Central memory CD4-positive, alpha-beta T cell (primary cell): ENCODE measurements around the gene TMEM245.

Experiments used
- DNase-seq: peaks from one replicate; pipeline ENCODE4 v3.0.0; 2022

TMEM245 gene

GRCh38 chr9:109100543-109101201, 19.1 kb downstream of the TMEM245 start:
- no peak for DNase-seq

DNA sequence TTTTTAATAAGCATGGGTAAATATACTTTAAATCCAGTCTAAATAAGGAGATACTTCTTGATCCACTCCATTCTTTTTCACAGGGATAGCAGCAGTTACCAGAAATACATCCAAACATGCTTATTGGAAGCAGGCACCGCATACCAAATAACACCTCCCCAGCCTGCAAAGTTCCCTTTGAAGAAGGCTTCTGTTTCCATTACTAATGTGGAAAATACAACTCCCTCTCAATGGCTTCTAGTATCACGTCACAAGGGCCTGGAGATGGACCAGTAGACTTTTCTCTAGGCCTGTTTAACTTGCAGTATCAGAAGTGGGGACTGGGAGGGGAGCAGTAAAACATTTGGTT, 20.8 kb downstream of the TMEM245 start:
- no peak for DNase-seq

- no peak for DNase-seq
These were observed 21.4 kb downstream of the TMEM245 start for GRCh38 chr9:109098171-109098959.

DNA sequence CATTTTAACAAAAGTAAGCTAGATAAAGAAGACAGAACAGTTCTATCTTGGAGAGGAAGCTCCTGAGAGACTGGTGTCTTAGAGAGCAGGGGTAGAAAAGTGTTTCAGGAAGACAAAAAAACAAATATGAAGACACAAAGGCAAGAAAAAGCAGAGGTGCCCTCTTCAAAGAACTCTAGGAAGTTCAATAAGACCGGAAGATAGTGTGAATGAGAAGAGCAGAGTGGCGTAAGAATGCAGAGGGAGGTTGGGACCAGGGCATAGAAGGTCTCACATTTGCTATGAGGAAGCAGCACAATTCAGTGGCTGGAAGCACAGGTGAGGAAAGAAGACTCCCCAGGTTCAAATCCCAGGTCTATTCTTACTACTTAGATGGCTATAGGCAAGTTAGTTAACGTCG, 22.6 kb downstream of the TMEM245 start:
- DNase-seq, result no peak

DNA sequence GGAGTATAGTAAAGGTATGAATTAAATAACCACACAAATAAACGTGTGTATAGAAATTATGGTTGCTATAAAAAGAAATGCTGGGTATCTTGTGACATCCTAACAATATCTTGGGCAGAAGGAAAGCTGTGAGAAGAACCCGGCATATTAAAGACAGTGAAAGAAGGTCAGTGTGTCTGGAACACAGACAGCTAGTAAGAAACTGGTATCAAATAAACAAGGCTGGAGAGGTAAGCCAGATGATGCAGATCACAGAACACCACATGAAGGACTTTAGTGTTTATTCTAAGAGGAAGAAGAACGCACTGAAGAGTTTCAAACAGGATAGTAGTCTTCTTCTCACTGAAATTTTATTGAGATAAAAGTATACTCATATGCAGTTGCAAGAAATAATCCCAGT, 24.4 kb downstream of the TMEM245 start:
- DNase-seq, result no peak

DNA sequence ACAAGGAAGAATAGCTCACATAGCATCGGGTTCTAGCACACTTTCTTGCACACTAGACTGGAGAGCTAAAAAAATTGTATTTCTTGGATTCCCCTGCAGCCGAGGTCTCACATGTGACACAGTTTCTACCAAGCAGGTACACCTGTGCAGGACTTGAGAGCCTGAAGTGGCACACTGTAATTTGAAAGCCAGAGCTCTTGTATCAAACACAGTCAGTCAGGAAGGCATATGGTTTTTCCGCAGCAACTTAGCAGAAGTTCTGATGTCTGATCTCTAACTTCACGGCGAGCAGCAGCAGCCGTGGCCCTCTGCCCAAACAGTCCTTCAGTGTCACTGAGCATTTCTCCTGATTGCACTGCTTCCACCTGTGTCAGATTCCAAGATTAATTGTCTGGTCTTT, 25.5 kb downstream of the TMEM245 start:
- DNase-seq, result no peak

DNA sequence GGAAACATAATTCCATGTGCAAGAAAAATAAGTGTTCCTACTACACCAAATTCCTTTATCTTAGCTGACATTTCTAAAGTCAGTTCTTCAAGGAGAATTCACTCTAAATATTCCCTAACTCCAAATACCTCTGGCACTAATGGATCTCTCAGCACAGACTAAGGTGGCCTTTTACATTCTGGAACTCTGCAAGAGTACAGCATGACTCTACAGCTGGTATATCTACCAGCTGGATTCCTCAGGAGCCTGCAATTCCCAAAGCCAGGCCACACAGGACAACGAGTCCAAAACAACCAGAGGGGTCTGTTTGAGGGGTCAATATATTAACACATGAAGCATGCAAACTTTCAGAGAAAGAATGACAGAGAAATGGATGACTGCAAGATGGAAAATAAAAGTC, 27.2 kb downstream of the TMEM245 start:
- no peak for DNase-seq

DNA sequence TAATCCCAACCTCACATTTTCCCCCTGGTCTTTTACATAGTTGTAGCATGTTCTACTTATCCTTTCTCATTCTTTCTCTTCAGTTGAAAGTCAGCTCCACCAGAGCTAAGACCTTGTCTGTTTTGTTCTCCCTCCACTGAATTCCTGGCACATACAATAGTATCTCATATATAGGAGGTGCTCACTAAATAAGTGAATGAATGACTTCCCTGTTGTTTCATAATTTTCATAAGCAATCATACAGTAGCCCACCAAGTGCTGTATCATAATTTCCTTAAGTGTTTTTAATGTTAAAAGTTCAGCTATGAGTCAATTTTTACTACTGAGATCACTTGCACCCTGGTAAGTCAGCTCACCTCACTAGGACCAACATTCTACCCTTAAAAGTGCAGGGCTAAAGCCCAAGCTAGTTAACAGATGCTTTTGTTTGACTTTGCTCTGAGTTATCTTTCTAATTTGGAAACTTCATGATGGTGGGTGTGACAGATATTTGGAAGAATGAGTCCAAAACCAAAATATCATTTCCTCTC, 27.6 kb downstream of the TMEM245 start:
- DNase-seq, result no peak

GRCh38 chr9:109088221-109088620, 31.5 kb downstream of the TMEM245 start:
- no peak for DNase-seq

DNA sequence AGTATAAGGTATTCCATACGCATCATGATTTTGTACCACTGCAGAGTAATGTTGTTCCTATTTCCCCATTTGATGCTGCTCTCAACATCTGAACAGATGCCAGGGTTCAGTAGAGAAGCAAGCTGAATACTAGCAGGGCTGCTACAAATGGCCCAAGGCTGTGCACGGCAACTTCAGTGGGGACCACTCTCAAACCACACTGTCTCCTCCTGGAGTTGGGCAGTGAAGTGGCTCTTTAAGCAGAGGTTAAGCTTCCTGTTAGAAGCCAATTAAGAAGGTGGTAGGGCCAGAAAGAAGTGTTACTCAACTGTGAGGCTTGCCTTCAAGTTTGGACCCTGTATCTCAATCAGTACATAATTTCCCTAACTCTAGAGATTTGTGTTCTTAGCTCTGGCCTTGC, 32.0 kb downstream of the TMEM245 start:
- DNase-seq, result no peak

- no peak for DNase-seq
These were observed 33.5 kb downstream of the TMEM245 start for GRCh38 chr9:109086221-109086620.

- no peak for DNase-seq
These were observed 34.2 kb downstream of the TMEM245 start for GRCh38 chr9:109085510-109085909.

DNA sequence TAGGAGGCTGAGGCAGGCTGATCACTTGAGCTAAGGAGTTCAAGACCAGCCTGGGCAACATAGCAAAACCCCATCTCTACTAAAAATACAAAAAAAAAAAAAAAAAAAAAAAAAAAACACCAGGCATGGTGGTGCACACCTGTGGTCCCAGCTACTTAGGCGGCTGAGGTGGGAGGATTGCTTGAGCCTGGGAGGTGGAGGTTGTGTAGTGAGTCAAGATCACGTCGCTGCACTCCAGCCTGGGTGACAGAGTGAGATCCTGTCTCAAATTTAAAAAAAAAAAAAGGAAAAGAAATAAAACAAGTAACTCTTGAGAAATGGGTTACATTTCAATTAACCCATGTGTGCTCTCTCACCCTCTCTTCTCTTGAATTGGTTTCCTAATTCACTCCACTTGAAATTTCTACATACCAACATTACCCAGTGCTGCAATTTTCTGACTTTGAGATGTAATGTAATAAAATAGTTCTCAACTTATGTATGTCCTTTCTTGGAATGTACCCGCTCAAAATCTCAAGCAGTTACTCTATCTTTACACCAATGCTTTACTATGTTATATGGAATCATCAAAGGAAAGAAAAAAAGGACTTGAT, 35.8 kb downstream of the TMEM245 start:
- no peak for DNase-seq

DNA sequence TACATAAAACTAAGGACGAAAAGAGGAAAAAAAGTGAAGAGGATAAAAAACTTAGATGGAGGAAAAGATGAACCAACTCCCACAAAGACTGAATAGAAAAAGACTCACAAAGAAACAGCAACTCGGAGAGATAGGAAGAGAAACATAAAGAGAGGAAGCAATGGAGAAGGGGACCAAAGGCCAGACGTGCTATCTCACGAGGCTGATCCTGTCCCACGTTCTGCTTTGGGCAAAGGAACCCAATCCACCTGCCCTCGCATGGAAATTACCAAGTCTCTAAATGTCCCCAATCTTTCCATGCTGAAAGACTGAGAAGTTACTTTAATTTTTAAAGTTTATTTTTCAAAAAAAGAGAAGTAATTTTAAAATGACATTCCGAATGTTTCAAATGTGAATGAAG, 36.6 kb downstream of the TMEM245 start:
- DNase-seq, result no peak

- no peak for DNase-seq
These were observed 37.6 kb downstream of the TMEM245 start for GRCh38 chr9:109082091-109082620.

GRCh38 chr9:109074236-109074889, 45.4 kb downstream of the TMEM245 start:
- DNase-seq, result no peak

GRCh38 chr9:109072821-109073435, 46.8 kb downstream of the TMEM245 start:
- no peak for DNase-seq

DNA sequence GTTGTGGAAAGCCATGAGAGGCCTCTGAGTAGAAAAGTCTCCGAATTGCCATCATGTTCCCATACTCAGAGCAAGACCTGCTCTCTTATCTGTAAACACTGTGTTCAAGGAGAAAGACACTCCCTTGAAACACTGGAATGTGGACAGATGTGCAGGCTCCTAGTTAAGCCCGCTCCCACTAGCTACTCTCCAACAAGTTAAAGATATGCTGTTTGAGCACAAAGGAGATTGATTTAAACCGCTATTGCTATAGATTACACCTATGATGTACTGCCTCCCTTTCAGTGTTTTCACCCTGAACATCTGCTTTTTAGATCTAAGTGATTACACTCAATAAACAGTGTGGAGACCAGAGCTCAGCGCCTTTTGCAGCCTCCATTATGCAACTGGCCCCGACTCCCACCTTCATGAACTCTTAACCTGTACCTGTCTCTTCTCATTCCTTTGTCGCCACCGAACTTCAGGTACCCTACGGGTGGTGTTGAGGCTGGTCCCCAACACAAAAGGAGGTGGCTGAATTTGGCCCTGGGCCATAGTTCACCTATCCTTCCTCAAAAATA, 47.5 kb downstream of the TMEM245 start:
- DNase-seq, result no peak

- DNase-seq, result no peak
These were observed 51.0 kb downstream of the TMEM245 start for GRCh38 chr9:109068764-109069163.

- DNase-seq, result no peak
These were observed 54.6 kb downstream of the TMEM245 start for GRCh38 chr9:109064963-109065702.

DNA sequence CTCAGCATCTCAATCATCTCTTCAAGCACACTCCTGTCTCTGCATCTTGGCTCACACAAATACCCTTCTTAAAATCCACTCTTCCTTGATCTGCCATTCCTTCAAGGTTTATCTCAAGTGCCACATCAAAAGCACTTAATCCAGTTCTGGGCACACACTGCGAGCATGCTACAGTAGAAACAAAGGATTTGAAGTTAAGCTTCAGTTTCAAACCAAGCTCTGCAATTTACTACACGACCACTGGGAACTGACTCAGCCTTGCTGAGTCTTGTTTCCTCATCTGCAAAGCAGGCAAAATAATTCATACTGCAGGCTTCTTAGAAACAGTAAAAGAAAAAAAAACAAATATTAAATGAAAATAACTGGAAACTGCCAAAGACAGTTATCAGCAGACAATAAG, 56.0 kb downstream of the TMEM245 start:
- DNase-seq, result no peak

GRCh38 chr9:109062543-109062942, 57.2 kb downstream of the TMEM245 start:
- no peak for DNase-seq
